Measurements from ENCODE around the gene SNAPC3.
"Not testable (repeated sequence)": the region's sequence is repeated elsewhere in the genome, so short reads cannot be mapped to it uniquely, and the experiment has no call there.

SNAPC3 gene

GRCh38 chr9:15422372-15423230 lies at the start of gene SNAPC3:
TSS of gene SNAPC3 (plus strand) at chr9:15422876. CDS start at chr9:15422880, 4 bp downstream.
- no peak for TF ChIP-seq CTCF (IDR thresholded peaks at IDR 0.05; ENCODE audit: extremely low read depth, missing control alignments)
- peak; percentile 95 for DNase-seq (ENCODE audit: low spot score)

GRCh38 chr9:15373881-15374280 lies 48.8 kb upstream of the SNAPC3 start:
- no peak for TF ChIP-seq CTCF (IDR thresholded peaks at IDR 0.05; ENCODE audit: extremely low read depth, missing control alignments)
- no peak for DNase-seq (ENCODE audit: low spot score)

- DNase-seq (ENCODE audit: low spot score): no peak
- TF ChIP-seq CTCF (IDR thresholded peaks at IDR 0.05; ENCODE audit: extremely low read depth, missing control alignments): no peak
Observed at GRCh38 chr9:15374310-15374709, 48.4 kb upstream of the SNAPC3 start.

GRCh38 chr9:15374825-15375224 lies 47.9 kb upstream of the SNAPC3 start:
- DNase-seq (ENCODE audit: low spot score): no peak
- TF ChIP-seq CTCF (IDR thresholded peaks at IDR 0.05; ENCODE audit: extremely low read depth, missing control alignments): no peak

GRCh38 chr9:15377625-15378540 lies 44.8 kb upstream of the SNAPC3 start:
- DNase-seq (ENCODE audit: low spot score): no peak
- TF ChIP-seq CTCF (IDR thresholded peaks at IDR 0.05; ENCODE audit: extremely low read depth, missing control alignments): no peak

- DNase-seq (ENCODE audit: low spot score): not testable (repeated sequence)
Observed at GRCh38 chr9:15379317-15379716, 43.4 kb upstream of the SNAPC3 start.

GRCh38 chr9:15379888-15380287 lies 42.8 kb upstream of the SNAPC3 start:
- DNase-seq (ENCODE audit: low spot score): not testable (repeated sequence)

GRCh38 chr9:15381491-15381890 lies 41.2 kb upstream of the SNAPC3 start:
- TF ChIP-seq CTCF (IDR thresholded peaks at IDR 0.05; ENCODE audit: extremely low read depth, missing control alignments): no peak
- DNase-seq (ENCODE audit: low spot score): no peak
